Breast epithelium (tissue), 4 donors: ENCODE data around the gene PIK3R6. TPM values are rescaled to one million over a fixed set of nuclear protein-coding genes. Genes with fewer than 3 reads are reported as not detected.

Experiments
- DNase-seq, 2 donors: peaks; one replicate each; pipeline ENCODE4 v3.0.0-alpha.2; 2019; ENCODE audit warnings: low spot score in 2 of 2
- H3K27ac ChIP-seq, 2 donors: fragments of 200-600 bp; sonication (generic) in 1 of 2; one replicate each; pipeline ENCODE4 v1.5.1; 2016 to 2019; ENCODE audit warnings: mild to moderate bottlenecking in 1 of 2
- H3K27me3 ChIP-seq, 2 donors: fragments of 200-600 bp; sonication (generic) in 1 of 2; one replicate each; pipeline versions ENCODE4 v1.5.1 to v1.6.0; 2017 to 2019; ENCODE audit warnings: control low read depth in 1 of 2, mild to moderate bottlenecking in 1 of 2
- H3K36me3 ChIP-seq: fragments of 200-600 bp; one replicate; pipeline ENCODE4 v1.5.1; 2019
- H3K4me1 ChIP-seq, 2 donors: fragments of 200-600 bp; sonication (generic); one replicate each; pipeline ENCODE4 v1.5.1; 2016 to 2019; ENCODE audit warnings: control low read depth in 1 of 2
- H3K4me3 ChIP-seq, 3 donors: fragments of 200-600 bp; sonication (generic); 1 replicate in 2 of 3; 2 replicates in 1 of 3; pipeline ENCODE4 v1.5.1; 2016 to 2019; ENCODE audit warnings: mild to moderate bottlenecking in 3 of 3, moderate library complexity in 2 of 3
- H3K9me3 ChIP-seq, 2 donors: fragments of 200-600 bp; sonication (generic) in 1 of 2; one replicate each; pipeline ENCODE4 v1.5.1; 2016 to 2019; ENCODE audit warnings: control low read depth in 1 of 2
- CTCF ChIP-seq, 3 donors: fragments of 450-650 bp; IDR thresholded peaks; one replicate each; pipeline ENCODE4 v1.5.1; 2016 to 2017; ENCODE audit warnings: antibody characterized with exemption in 3 of 3, mild to moderate bottlenecking in 3 of 3, moderate library complexity in 3 of 3
- POLR2A ChIP-seq: fragments of 450-650 bp; IDR thresholded peaks from one replicate; pipeline ENCODE4 v1.6.1; 2016; ENCODE audit warnings: antibody characterized with exemption, mild to moderate bottlenecking, moderate library complexity
- POLR2AphosphoS5 ChIP-seq, 3 donors: sonication (generic); formaldehyde crosslinking; IDR thresholded peaks; one replicate each; pipeline ENCODE4 v1.6.1; 2017; ENCODE audit warnings: antibody characterized with exemption in 3 of 3
- intact Hi-C: fragments of 100-400 bp; cut with DNase I; formaldehyde crosslinking; loops from one replicate; pipeline ENCODE4 v1.15.1; 2023; ENCODE audit warnings: low total_unique reads
- total RNA-seq, 3 donors: library from RNA; depleted of rRNA; stranded (reverse); fragments of >200 nt; gene quantifications; one replicate each; pipeline ENCODE4 v1.1.0, GENCODE V29; 2016

The PIK3R6 gene
- total RNA-seq, 3 donors from 2014 or later = under 0.01 to 2.9 (median 2.5) TPM

- intact Hi-C loops = no loop called here
- no peaks in the 10 kb centered on the region for H3K27me3 ChIP-seq
- DNase-seq = no peak
- no peak overlapping the region for H3K4me3 ChIP-seq
- no peaks in the 10 kb centered on the region for H3K9me3 ChIP-seq
- no peak overlapping the region for H3K27ac ChIP-seq
- peaks cover 0 to 5% of the 10 kb centered on the region in 2 donors for H3K4me1 ChIP-seq
- H3K36me3 ChIP-seq = no peaks in the 10 kb centered on the region
- no peak for TF ChIP-seq POLR2A
- no peak for TF ChIP-seq CTCF (IDR thresholded peaks at IDR 0.05)
- TF ChIP-seq POLR2AphosphoS5 (IDR thresholded peaks at IDR 0.05) = no peak
These were observed 66.8 kb downstream of the PIK3R6 start for GRCh38 chr17:8800656-8801055.

GRCh38 chr17:8799570-8800212 lies 67.8 kb downstream of the PIK3R6 start:
- no peak overlapping the region for H3K27ac ChIP-seq
- TF ChIP-seq POLR2AphosphoS5 (IDR thresholded peaks at IDR 0.05) = no peak
- H3K4me3 ChIP-seq = peak overlapping the region in 2 of 3 donors; percentile 44 to 61
- no peaks in the 10 kb centered on the region for H3K27me3 ChIP-seq
- no peaks in the 10 kb centered on the region for H3K9me3 ChIP-seq
- H3K4me1 ChIP-seq = peaks cover 0 to 5% of the 10 kb centered on the region in 2 donors
- DNase-seq = no peak
- intact Hi-C loops = no loop called here
- H3K36me3 ChIP-seq = no peaks in the 10 kb centered on the region

GRCh38 chr17:8798846-8799569 lies 68.5 kb downstream of the PIK3R6 start, which contains the start of gene MFSD6L:
MFSD6L (minus strand) TSS chr17:8799365; CDS start chr17:8799120, 245 bp downstream.
- intact Hi-C loops = no loop called here
- no peak for DNase-seq
- H3K27ac ChIP-seq = no peak within 1 kb of the TSS

DNA sequence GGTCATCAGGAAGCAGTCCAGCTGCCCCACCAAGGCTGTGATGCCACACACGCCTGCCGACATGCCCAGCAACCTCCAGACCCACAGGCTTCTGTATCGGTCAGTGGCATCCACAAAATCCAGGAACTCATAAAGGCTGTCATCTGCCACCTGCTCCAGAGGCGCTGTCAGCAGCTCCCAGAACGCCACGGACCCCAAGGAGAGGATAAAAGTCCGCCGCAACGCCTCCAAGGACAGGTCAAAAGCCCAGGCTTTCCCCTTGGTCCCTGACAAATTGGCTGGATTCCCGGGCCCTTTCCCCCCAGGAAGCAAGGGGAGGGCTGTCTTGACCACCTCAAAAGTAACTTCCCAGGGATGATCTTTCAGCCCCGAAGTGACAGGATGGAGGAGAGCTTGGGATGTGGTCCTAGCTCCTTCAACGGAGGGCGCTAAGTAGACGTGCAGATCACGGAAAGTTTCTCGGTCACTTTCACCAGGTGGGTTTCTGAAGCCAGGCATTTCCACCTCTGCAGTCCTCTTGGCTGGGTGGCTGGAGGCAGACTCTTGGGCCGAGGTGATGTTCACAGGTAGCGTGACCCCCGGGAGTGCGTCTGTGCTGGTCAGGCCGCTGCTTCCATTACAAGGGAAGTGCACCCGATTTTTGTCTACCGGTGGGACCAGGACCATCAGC lies 69.2 kb downstream of the PIK3R6 start:
- no peaks in the 10 kb centered on the region for H3K9me3 ChIP-seq
- TF ChIP-seq CTCF (IDR thresholded peaks at IDR 0.05) = no peak
- no peak for TF ChIP-seq POLR2A
- TF ChIP-seq POLR2AphosphoS5 (IDR thresholded peaks at IDR 0.05) = no peak
- H3K4me1 ChIP-seq = peaks cover 0 to 5% of the 10 kb centered on the region in 2 donors
- no peak overlapping the region for H3K4me3 ChIP-seq
- H3K36me3 ChIP-seq = no peaks in the 10 kb centered on the region
- intact Hi-C loops = no loop called here
- no peaks in the 10 kb centered on the region for H3K27me3 ChIP-seq
- no peak for DNase-seq
- H3K27ac ChIP-seq = no peak overlapping the region

More at GRCh38 chr17:8798846-8799569, 68.5 kb downstream of the PIK3R6 start, which contains the start of gene MFSD6L:
- Histone ChIP-seq H3K4me3 (peak within 1 kb of the TSS in 2 of 3 donors; percentile 44 to 61), H3K36me3 (no peaks in the 10 kb centered on the region), H3K27me3 (no peaks in the 10 kb centered on the region), H3K9me3 (no peaks in the 10 kb centered on the region), H3K4me1 (peaks cover 0 to 5% of the 10 kb centered on the region in 2 donors)
- TF ChIP-seq POLR2A (no peak), CTCF (IDR thresholded peaks at IDR 0.05) (no peak), POLR2AphosphoS5 (IDR thresholded peaks at IDR 0.05) (no peak)

- H3K4me1 ChIP-seq = peaks cover 0 to 5% of the 10 kb centered on the region in 2 donors
- no peaks in the 10 kb centered on the region for H3K36me3 ChIP-seq
- TF ChIP-seq CTCF (IDR thresholded peaks at IDR 0.05) (no peak), POLR2A (no peak), POLR2AphosphoS5 (IDR thresholded peaks at IDR 0.05) (no peak)
- H3K27me3 ChIP-seq = no peaks in the 10 kb centered on the region
- no peaks in the 10 kb centered on the region for H3K9me3 ChIP-seq
- intact Hi-C loops = no loop called here
- no peak overlapping the region for H3K4me3 ChIP-seq
- no peak overlapping the region for H3K27ac ChIP-seq
- no peak for DNase-seq
These were observed 69.8 kb downstream of the PIK3R6 start for GRCh38 chr17:8797621-8798175.
